Measurements from ENCODE around the gene RPS6KB2. TPM values are rescaled to one million over a fixed set of nuclear protein-coding genes. Genes with fewer than 3 reads are reported as not detected.
A peak's percentile ranks its signal among the peaks of the same experiment; 100 is the strongest.
"Not testable (repeated sequence)": the region's sequence is repeated elsewhere in the genome, so short reads cannot be mapped to it uniquely, and the experiment has no call there.

The RPS6KB2 gene
- total RNA-seq, 1 donor = 36.9 TPM

DNA sequence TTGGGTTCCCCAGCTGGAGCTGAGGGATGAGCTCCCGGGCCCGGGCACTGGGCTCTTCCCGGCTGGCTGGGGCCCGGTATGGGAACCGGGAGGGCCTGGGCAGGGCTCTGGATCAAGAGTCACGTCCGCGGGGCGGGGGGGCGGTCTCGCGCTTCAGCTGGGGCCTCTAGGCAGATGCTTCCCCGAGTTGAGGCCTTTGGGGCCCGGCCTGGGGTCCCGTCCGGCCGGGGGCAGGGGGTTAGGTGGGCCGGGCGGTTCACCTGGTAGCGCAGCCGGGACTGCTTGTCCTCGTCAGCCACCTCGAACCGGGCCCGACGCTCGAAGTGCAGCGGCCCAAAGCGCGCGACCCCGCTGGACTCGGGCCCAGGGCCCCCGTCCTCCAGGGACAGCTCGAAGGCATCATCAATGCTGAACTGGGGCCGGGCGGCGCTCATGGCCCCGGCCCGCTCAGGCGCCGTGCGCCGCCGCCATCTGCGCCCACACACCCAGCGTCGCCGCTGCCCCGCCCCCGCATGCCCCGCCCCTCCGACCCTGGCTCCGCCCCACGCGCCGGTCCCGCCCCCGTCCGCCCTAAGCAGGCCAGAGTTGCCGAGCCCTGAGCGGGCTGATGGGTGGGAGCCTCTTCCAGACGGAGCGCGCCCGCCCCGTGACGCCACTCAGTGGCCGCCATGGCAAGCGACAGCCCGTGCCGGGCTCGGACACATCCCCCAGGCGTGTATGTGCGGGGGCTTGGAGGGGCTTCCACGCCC lies 40.6 kb downstream of the RPS6KB2 start, which contains the start of gene TMEM134:
TMEM134 (minus strand) TSS at position 493 of the 749 bp plus-strand sequence; CDS start at position 434, 59 bp downstream.
- Histone ChIP-seq H3K79me2 (ENCODE audit: insufficient read depth, low read length) (peaks cover 10% of the 10 kb centered on the region), H3K9me3 (ENCODE audit: low read depth, low read length) (no peaks in the 10 kb centered on the region), H3K36me3 (ENCODE audit: insufficient read depth, low read length) (no peaks in the 10 kb centered on the region), H3K4me3 (ENCODE audit: insufficient read depth, low read length) (peak within 1 kb of the TSS; percentile 86), H4K20me1 (ENCODE audit: insufficient read depth, low read length) (no peaks in the 10 kb centered on the region), H3K27ac (ENCODE audit: low read depth, low read length) (peak within 1 kb of the TSS; percentile 84), H3K4me1 (ENCODE audit: insufficient read depth, low read length) (peaks cover 22% of the 10 kb centered on the region), H3K27me3 (ENCODE audit: insufficient read depth, low read length) (no peaks in the 10 kb centered on the region), H3K4me2 (ENCODE audit: insufficient read depth, low read length) (peak within 1 kb of the TSS; percentile 96), H2AFZ (ENCODE audit: low read length) (peak within 1 kb of the TSS; percentile 99)
- DNase-seq (ENCODE audit: insufficient read length, low spot score, missing footprints) = peak; percentile 99
- TF ChIP-seq CTCF (IDR thresholded peaks at IDR 0.05; ENCODE audit: extremely low read depth, low read depth, low read length) = peak; percentile 29

GRCh38 chr11:67469508-67469811 lies 41.2 kb downstream of the RPS6KB2 start:
- Histone ChIP-seq H4K20me1 (ENCODE audit: insufficient read depth, low read length) (no peaks in the 10 kb centered on the region), H3K4me2 (ENCODE audit: insufficient read depth, low read length) (peak overlapping the region; percentile 96), H3K27me3 (ENCODE audit: insufficient read depth, low read length) (no peaks in the 10 kb centered on the region), H3K27ac (ENCODE audit: low read depth, low read length) (peak overlapping the region; percentile 84), H3K4me1 (ENCODE audit: insufficient read depth, low read length) (peaks cover 17% of the 10 kb centered on the region), H3K4me3 (ENCODE audit: insufficient read depth, low read length) (peak overlapping the region; percentile 86), H3K9me3 (ENCODE audit: low read depth, low read length) (no peaks in the 10 kb centered on the region), H2AFZ (ENCODE audit: low read length) (peak overlapping the region; percentile 99), H3K79me2 (ENCODE audit: insufficient read depth, low read length) (peaks cover 10% of the 10 kb centered on the region), H3K36me3 (ENCODE audit: insufficient read depth, low read length) (no peaks in the 10 kb centered on the region)
- no peak for TF ChIP-seq CTCF (IDR thresholded peaks at IDR 0.05; ENCODE audit: extremely low read depth, low read depth, low read length)
- no peak for DNase-seq (ENCODE audit: insufficient read length, low spot score, missing footprints)

GRCh38 chr11:67470337-67471002 lies 42.2 kb downstream of the RPS6KB2 start:
- H3K4me1 ChIP-seq (ENCODE audit: insufficient read depth, low read length) = peaks cover 13% of the 10 kb centered on the region
- no peak overlapping the region for H3K4me3 ChIP-seq (ENCODE audit: insufficient read depth, low read length)
- H3K27ac ChIP-seq (ENCODE audit: low read depth, low read length) = no peak overlapping the region
- no peaks in the 10 kb centered on the region for H3K27me3 ChIP-seq (ENCODE audit: insufficient read depth, low read length)
- no peaks in the 10 kb centered on the region for H3K9me3 ChIP-seq (ENCODE audit: low read depth, low read length)
- H4K20me1 ChIP-seq (ENCODE audit: insufficient read depth, low read length) = no peaks in the 10 kb centered on the region
- peak overlapping the region; percentile 56 for H2AFZ ChIP-seq (ENCODE audit: low read length)
- no peak for TF ChIP-seq CTCF (IDR thresholded peaks at IDR 0.05; ENCODE audit: extremely low read depth, low read depth, low read length)
- H3K79me2 ChIP-seq (ENCODE audit: insufficient read depth, low read length) = peaks cover 10% of the 10 kb centered on the region
- no peaks in the 10 kb centered on the region for H3K36me3 ChIP-seq (ENCODE audit: insufficient read depth, low read length)
- peak; percentile 65 for DNase-seq (ENCODE audit: insufficient read length, low spot score, missing footprints)
- H3K4me2 ChIP-seq (ENCODE audit: insufficient read depth, low read length) = no peak overlapping the region

- H2AFZ ChIP-seq (ENCODE audit: low read length) = no peak overlapping the region
- DNase-seq (ENCODE audit: insufficient read length, low spot score, missing footprints) = no peak
Observed at GRCh38 chr11:67472882-67473281, 44.6 kb downstream of the RPS6KB2 start.

GRCh38 chr11:67476692-67477091 lies 48.4 kb downstream of the RPS6KB2 start:
- H3K79me2 ChIP-seq (ENCODE audit: insufficient read depth, low read length); H3K4me1 ChIP-seq (ENCODE audit: insufficient read depth, low read length); H3K9me3 ChIP-seq (ENCODE audit: low read depth, low read length); H3K36me3 ChIP-seq (ENCODE audit: insufficient read depth, low read length); H3K27me3 ChIP-seq (ENCODE audit: insufficient read depth, low read length); H4K20me1 ChIP-seq (ENCODE audit: insufficient read depth, low read length); H3K4me2 ChIP-seq (ENCODE audit: insufficient read depth, low read length); H3K27ac ChIP-seq (ENCODE audit: low read depth, low read length); H2AFZ ChIP-seq (ENCODE audit: low read length); H3K4me3 ChIP-seq (ENCODE audit: insufficient read depth, low read length); DNase-seq (ENCODE audit: insufficient read length, low spot score, missing footprints): not testable (repeated sequence)

More at GRCh38 chr11:67472882-67473281, 44.6 kb downstream of the RPS6KB2 start:
- no peaks in the 10 kb centered on the region for H4K20me1 ChIP-seq (ENCODE audit: insufficient read depth, low read length)
- no peak overlapping the region for H3K27ac ChIP-seq (ENCODE audit: low read depth, low read length)
- peaks cover 10% of the 10 kb centered on the region for H3K4me1 ChIP-seq (ENCODE audit: insufficient read depth, low read length)
- H3K36me3 ChIP-seq (ENCODE audit: insufficient read depth, low read length) = no peaks in the 10 kb centered on the region
- H3K9me3 ChIP-seq (ENCODE audit: low read depth, low read length) = no peaks in the 10 kb centered on the region
- peaks cover 6% of the 10 kb centered on the region for H3K79me2 ChIP-seq (ENCODE audit: insufficient read depth, low read length)
- no peak overlapping the region for H3K4me2 ChIP-seq (ENCODE audit: insufficient read depth, low read length)
- TF ChIP-seq CTCF (IDR thresholded peaks at IDR 0.05; ENCODE audit: extremely low read depth, low read depth, low read length) = no peak
- no peak overlapping the region for H3K4me3 ChIP-seq (ENCODE audit: insufficient read depth, low read length)
- no peaks in the 10 kb centered on the region for H3K27me3 ChIP-seq (ENCODE audit: insufficient read depth, low read length)

Data from osteoblast (primary cell).